Measurements from ENCODE around the gene BORCS8.

BORCS8 gene

GRCh38 chr19:19214892-19215291, 22.9 kb upstream of the BORCS8 start:
- DNase-seq (ENCODE audit: insufficient read length, low spot score) (no peak), FAIRE-seq (no peak)

- FAIRE-seq (no peak), DNase-seq (ENCODE audit: insufficient read length, low spot score) (no peak)
Measured at GRCh38 chr19:19214159-19214490, 22.2 kb upstream of the BORCS8 start.

- FAIRE-seq (no peak), DNase-seq (ENCODE audit: insufficient read length, low spot score) (no peak)
Measured at GRCh38 chr19:19213426-19214158, 21.6 kb upstream of the BORCS8 start.

DNA sequence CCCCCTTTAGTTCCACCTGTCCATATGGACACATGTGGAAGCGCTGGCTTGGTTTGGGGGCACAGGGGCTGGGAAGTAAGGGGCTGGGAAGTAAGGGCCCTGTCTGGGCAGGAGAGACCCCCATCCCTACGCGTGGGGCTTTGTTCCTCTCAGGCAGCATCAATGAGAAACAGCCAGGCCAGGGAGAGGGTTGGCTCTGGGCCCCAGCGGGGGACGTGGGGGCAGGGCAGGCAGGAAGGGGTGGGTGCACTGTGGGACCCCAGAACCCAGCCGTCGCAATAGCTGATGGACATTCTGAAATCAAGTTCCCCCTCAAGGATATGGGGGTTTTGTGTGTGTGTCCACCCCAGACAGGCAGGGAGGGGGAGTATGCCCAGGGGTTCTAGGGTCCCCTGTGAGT, 21.0 kb upstream of the BORCS8 start:
- FAIRE-seq (no peak), DNase-seq (ENCODE audit: insufficient read length, low spot score) (no peak)

GRCh38 chr19:19211499-19212420, 19.8 kb upstream of the BORCS8 start, which contains the start of gene NCAN:
Gene NCAN, plus strand, starts transcription at chr19:19211958. Its CDS starts 4,996 bp downstream, at chr19:19216954.
- FAIRE-seq, result no peak

DNA sequence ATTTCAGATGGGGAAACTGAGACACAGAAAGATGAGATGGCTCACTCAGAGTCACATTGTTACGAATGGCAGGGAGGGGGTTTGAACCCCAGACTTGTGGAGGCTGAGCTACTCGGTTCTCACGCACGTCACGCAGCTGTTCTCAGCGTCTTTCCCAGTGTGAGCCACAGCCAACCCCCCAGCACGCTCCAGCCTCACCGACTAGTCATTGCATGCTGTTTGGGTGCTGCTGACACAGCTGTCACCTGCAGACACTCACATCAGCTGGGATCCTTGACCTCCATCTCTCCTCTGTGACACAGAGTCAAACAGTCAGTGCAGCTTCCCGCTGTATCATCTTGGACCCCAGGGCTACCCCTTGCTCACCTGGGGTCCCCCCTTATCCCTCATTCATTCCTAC, 17.4 kb upstream of the BORCS8 start:
- no peak for FAIRE-seq

More at GRCh38 chr19:19211499-19212420, 19.8 kb upstream of the BORCS8 start, which contains the start of gene NCAN:
- DNase-seq (ENCODE audit: insufficient read length, low spot score), result no peak

GRCh38 chr19:19207637-19208572, 16.0 kb upstream of the BORCS8 start:
- DNase-seq (ENCODE audit: insufficient read length, low spot score) (no peak), FAIRE-seq (no peak)

More for the DNA sequence above, 17.4 kb upstream of the BORCS8 start:
- no peak for DNase-seq (ENCODE audit: insufficient read length, low spot score)

DNA sequence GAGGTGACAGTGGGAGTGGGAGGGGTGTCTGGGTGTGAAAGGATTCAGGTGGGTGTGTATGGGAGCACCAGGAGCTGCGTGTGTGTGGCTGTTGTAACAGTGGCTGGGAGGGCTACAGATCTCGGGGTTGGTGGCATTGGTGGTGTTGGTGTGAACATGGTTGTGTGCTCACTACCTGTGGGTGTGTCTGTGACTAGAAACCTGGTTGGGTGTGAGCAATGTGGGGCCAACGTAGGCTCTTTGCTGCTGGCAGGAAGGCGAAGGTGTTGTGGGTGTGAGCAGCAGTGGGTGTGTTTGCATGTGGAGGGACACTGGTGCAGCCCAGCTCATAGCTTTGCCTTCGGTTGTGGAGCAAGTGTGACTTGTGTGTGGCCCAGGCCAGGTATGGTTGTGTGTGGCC, 15.0 kb upstream of the BORCS8 start:
- DNase-seq (ENCODE audit: insufficient read length, low spot score) (no peak), FAIRE-seq (no peak)

- no peak for DNase-seq (ENCODE audit: insufficient read length, low spot score)
- no peak for FAIRE-seq
Measured at GRCh38 chr19:19205416-19206410, 13.8 kb upstream of the BORCS8 start.

- DNase-seq (ENCODE audit: insufficient read length, low spot score) (no peak), FAIRE-seq (no peak)
Measured at GRCh38 chr19:19204181-19204580, 12.2 kb upstream of the BORCS8 start.

DNA sequence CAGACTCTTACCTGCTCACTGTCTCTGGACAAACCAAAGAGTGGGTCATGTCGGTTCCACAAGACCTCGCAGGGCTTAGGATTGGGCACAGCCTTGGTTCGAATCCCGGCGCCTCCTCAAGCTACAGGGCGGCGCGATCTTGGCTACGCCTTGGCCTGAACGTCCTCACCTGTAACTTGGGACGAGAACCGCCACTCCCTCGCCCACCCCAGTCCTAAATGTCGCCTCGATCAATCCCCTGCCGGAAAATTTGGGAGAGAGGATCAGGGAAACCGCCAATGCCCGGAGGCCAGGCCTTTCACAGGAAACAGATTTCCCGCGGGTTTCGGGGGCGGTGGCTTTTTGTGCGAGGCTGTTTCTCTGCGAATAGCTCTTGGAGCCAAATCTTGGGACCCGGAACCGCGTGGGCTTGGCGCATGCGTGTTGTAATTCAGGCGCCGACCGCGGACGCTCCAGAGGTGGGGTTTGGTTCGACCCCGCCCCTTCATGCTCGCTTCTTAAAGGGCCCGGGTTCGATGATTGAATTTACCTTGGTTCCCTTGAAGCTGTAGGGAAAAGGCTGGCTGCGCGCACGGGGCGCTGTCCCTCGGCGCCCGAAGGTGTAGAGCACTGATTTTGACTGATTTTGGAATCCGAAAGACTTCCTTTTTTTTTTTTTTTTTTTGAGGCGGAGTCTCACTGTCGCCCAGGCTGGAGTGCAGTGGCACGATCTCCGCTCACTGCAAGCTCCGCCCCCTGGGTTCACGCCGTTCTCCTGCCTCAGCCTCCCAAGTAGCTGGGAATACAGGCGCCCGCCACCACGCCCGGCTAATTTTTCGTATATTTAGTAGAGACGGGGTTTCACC, 11.3 kb upstream of the BORCS8 start, which contains the start of gene NR2C2AP:
NR2C2AP (minus strand) TSS at position 403 of the 845 bp plus-strand sequence; CDS start at position 49, 354 bp downstream.
- peak; percentile 99 for FAIRE-seq

GRCh38 chr19:19202707-19203011, 10.7 kb upstream of the BORCS8 start:
- DNase-seq (ENCODE audit: insufficient read length, low spot score) (no peak), FAIRE-seq (no peak)

More for the DNA sequence above, 11.3 kb upstream of the BORCS8 start, which contains the start of gene NR2C2AP:
- peak; percentile 99 for DNase-seq (ENCODE audit: insufficient read length, low spot score)

- DNase-seq (ENCODE audit: insufficient read length, low spot score), result no peak
- FAIRE-seq, result peak; percentile 33
Measured at GRCh38 chr19:19201697-19202630, 10.0 kb upstream of the BORCS8 start.

GRCh38 chr19:19193926-19194325, 2.0 kb upstream of the BORCS8 start:
- no peak for FAIRE-seq

GRCh38 chr19:19192910-19193423, 1.0 kb upstream of the BORCS8 start:
- FAIRE-seq, result peak; percentile 92
- DNase-seq (ENCODE audit: insufficient read length, low spot score), result no peak

More at GRCh38 chr19:19193926-19194325, 2.0 kb upstream of the BORCS8 start:
- no peak for DNase-seq (ENCODE audit: insufficient read length, low spot score)

GRCh38 chr19:19191768-19192077, 229 bp downstream of the BORCS8 start:
- FAIRE-seq, result no peak

GRCh38 chr19:19186742-19187141, 5.2 kb downstream of the BORCS8 start:
- DNase-seq (ENCODE audit: insufficient read length, low spot score) (no peak), FAIRE-seq (no peak)

More at GRCh38 chr19:19191768-19192077, 229 bp downstream of the BORCS8 start:
- DNase-seq (ENCODE audit: insufficient read length, low spot score), result no peak

All from GM19239 (cell line).